Breast epithelium (tissue), 3 donors: ENCODE results near the gene VWA5A.

Experiments used
- POLR2AphosphoS5 ChIP-seq, 3 donors: sonication (generic); formaldehyde crosslinking; IDR thresholded peaks; one replicate each; pipeline ENCODE4 v1.6.1; 2017; ENCODE audit warnings: antibody characterized with exemption in 3 of 3
- TF ChIP-seq, protein P1 (sequence below), 3 donors: fragments of 450-650 bp; IDR thresholded peaks; one replicate each; pipeline ENCODE4 v1.5.1; 2016 to 2017; ENCODE audit warnings: antibody characterized with exemption in 3 of 3, mild to moderate bottlenecking in 3 of 3, moderate library complexity in 3 of 3

DNA sequence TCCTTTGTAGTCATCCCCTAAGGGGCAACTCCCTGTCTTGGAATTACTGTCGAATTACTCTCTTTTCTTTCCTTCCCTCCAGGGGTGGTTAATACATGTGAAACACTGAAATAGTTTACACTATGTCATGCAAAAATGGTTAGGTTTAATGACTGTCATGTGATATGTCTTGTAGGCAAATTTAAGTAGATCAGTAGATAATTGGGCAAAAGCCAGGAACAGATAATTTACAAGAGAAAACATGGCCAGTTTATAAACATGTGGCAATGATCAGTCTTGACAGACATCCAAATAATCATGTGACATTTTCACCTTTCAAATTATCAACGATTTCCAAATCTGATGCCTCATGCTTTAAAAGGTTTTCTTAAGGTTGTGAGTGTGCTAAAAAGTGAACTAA is 3.9 kb downstream of the VWA5A start:
- TF ChIP-seq, protein P1, sequence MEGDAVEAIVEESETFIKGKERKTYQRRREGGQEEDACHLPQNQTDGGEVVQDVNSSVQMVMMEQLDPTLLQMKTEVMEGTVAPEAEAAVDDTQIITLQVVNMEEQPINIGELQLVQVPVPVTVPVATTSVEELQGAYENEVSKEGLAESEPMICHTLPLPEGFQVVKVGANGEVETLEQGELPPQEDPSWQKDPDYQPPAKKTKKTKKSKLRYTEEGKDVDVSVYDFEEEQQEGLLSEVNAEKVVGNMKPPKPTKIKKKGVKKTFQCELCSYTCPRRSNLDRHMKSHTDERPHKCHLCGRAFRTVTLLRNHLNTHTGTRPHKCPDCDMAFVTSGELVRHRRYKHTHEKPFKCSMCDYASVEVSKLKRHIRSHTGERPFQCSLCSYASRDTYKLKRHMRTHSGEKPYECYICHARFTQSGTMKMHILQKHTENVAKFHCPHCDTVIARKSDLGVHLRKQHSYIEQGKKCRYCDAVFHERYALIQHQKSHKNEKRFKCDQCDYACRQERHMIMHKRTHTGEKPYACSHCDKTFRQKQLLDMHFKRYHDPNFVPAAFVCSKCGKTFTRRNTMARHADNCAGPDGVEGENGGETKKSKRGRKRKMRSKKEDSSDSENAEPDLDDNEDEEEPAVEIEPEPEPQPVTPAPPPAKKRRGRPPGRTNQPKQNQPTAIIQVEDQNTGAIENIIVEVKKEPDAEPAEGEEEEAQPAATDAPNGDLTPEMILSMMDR (IDR thresholded peaks at IDR 0.05) = no peak
- TF ChIP-seq POLR2AphosphoS5 (IDR thresholded peaks at IDR 0.05) = no peak
